A204.1 (cell line): ENCODE results near the gene MST1.

Source experiments
- FAIRE-seq: peaks from 2 replicates; lab custom pipeline; 2012; peaks lifted over from hg19 to GRCh38; lab: Jason Lieb, UNC

Gene MST1

GRCh38 chr3:49655731-49656285 lies 33.5 kb downstream of the MST1 start:
- FAIRE-seq = no peak

DNA sequence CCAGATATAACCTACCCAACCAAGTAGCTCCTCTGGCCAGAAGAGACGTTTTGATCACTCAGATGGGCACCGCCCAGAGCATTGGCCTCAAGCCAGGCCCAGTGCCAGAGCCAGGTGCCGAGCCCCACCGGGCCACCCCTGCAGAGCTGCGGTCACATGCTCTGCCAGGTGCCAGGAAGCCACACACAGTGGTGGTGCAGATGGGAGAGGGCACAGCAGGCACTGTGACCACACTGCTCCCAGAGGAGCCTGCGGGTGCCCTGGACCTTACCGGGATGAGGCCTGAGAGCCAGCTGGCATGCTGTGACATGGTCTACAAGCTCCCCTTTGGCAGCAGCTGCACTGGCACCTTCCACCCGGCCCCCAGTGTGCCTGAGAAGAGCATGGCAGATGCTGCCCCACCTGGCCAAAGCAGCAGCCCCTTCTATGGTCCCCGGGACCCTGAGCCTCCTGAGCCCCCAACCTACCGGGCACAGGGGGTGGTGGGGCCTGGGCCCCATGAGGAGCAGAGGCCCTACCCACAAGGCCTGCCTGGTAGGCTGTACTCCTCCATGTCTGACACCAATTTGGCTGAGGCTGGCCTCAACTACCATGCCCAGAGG lies 34.2 kb downstream of the MST1 start:
- no peak for FAIRE-seq

- no peak for FAIRE-seq
Observed at GRCh38 chr3:49654176-49654825, 35.0 kb downstream of the MST1 start.

DNA sequence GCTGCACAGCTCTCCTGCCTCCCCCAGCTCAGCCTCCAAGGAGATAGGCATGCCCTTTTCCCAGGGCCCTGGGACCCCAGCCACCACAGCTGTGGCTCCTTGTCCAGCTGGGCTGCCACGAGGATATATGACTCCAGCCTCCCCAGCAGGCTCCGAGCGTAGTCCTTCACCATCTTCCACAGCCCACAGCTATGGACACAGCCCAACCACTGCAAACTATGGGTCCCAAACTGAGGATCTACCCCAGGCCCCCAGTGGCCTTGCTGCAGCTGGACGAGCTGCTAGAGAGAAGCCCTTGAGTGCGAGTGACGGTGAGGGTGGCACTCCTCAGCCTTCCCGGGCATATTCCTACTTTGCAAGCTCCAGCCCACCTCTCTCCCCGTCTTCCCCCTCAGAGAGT lies 35.7 kb downstream of the MST1 start:
- FAIRE-seq = no peak

DNA sequence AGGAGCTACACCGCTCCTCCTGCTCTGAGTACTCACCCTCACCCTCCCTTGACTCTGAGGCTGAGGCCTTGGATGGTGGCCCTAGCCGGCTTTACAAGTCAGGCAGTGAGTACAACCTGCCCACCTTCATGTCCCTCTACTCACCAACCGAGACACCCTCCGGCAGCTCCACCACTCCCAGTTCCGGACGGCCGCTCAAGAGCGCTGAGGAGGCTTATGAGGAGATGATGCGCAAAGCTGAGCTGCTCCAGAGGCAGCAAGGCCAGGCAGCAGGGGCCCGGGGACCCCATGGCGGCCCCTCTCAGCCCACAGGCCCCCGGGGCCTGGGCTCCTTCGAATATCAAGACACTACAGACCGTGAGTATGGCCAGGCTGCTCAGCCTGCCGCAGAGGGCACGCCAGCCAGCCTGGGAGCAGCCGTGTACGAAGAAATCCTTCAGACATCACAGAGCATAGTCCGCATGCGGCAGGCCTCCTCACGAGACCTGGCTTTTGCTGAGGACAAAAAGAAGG lies 36.3 kb downstream of the MST1 start:
- no peak for FAIRE-seq

GRCh38 chr3:49652218-49652902 lies 36.9 kb downstream of the MST1 start:
- no peak for FAIRE-seq

DNA sequence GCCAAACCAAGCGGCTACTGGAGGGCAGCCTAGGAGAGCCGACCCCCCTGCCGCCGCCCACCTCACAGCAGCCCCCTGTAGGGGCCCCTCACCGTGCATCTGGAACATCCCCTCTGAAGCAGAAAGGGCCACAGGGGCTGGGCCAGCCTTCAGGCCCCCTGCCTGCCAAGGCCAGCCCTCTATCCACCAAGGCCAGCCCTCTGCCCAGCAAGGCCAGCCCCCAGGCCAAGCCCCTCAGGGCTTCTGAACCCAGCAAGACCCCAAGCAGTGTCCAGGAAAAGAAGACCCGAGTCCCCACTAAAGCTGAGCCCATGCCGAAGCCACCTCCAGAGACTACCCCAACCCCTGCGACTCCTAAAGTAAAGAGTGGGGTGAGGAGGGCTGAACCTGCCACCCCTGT lies 38.6 kb downstream of the MST1 start:
- FAIRE-seq = no peak

GRCh38 chr3:49650177-49650576 lies 39.1 kb downstream of the MST1 start:
- FAIRE-seq = no peak

GRCh38 chr3:49649576-49649975 lies 39.7 kb downstream of the MST1 start:
- no peak for FAIRE-seq

GRCh38 chr3:49648354-49649019 lies 40.8 kb downstream of the MST1 start:
- no peak for FAIRE-seq

DNA sequence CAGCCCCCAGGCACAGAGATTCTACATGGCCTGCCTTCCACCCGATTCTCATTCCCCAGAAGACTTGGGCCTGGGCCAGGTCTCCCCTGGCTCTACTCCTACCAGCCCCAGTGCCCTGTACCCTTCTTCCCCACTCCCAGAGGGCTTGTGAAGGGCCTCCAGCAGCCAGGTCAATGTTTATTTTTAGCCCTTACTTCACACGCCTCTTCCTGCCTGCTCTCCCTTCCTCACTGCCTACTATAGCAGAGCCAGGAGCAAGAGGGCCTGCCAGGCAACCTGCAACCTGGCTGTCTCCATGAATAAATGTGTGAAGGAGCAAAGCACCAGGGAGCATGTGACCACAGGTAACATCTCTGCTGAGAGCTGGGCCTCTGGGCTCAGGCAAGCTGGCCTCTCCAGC lies 41.5 kb downstream of the MST1 start:
- FAIRE-seq = no peak

DNA sequence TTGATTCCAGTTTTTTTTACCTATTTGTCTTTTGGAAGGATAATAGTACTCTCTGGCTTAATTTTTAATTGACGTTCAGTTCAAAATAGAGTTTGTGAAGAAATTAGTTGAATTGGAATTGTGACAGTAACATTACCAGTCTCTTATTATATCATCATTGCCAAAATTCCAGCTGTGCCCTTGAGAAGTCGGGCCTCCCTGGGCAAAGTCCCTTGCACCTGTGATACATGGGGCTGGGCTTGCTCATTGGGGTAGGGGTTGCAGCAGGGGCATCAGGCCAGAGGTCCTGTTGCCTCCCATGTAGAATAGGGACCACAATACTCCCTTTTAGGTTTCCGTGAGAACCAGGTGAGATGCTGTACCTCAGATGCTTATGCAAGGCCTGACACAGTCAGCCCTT lies 43.0 kb downstream of the MST1 start:
- no peak for FAIRE-seq

DNA sequence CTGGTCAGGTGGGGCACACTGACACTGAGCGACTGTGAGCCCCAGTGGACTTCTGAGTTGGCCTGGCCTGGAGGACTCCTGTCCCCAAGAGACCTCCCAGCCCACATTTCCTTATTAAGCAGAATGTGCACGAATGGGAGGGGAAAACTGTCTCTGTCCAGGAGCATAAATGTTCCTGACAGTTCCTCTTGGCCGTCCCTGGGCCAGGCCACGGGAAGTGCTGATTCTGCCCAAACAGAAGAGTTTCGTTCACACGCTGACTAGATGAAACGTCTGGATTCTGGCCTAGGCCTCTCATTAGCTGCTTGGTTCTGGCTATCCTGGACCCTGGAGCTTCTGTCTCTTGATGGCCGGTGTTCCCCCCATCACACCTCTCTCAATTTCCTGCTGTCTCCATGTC lies 44.6 kb downstream of the MST1 start:
- no peak for FAIRE-seq

- no peak for FAIRE-seq
Observed at GRCh38 chr3:49642708-49643145, 46.5 kb downstream of the MST1 start.

GRCh38 chr3:49641921-49642707 lies 47.2 kb downstream of the MST1 start:
- no peak for FAIRE-seq

DNA sequence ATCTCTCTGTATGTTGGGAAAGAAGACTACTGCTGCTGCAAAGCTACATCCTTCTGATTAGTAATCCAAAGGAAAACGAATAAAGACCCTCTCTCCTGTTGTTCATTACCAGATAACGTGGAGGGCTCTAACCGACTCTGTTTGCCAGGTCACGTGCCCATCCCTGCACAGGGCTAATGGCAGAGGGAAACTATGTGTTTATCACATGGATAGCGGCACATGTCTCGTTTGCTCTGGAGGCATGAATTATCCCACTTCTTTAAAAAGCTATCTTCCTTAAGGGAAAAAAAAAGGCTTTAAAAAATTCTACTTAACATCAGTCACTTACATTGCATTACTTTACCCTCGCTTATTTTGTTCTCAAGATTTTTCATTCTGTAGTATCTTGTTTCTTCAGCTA lies 48.0 kb downstream of the MST1 start:
- FAIRE-seq = no peak

DNA sequence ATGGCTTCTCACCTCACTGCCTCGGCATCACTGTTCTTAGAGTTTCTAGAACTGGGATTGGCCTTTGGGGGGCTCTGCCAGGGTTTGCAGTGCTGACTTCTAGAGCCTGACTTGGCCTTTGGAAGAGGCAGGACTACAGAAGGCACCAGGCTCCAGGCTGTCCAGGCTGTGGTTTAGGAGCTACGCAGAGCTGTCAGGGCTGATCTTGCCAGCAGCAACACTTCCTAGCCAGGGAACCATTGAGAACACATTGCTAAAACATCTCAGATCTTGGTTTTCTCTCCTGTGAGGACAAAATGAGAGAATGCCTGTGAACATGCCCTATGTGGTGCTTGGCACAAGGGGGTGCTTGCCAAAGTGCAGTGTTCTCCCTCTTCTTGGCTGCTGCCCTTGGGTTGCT lies 49.7 kb downstream of the MST1 start:
- no peak for FAIRE-seq

GRCh38 chr3:49638445-49638844 lies 50.8 kb downstream of the MST1 start:
- no peak for FAIRE-seq

GRCh38 chr3:49636883-49637609 lies 52.2 kb downstream of the MST1 start:
- FAIRE-seq = no peak

GRCh38 chr3:49634736-49635135 lies 54.5 kb downstream of the MST1 start:
- no peak for FAIRE-seq
